Measurements from ENCODE around the gene TTLL12. TPM values are rescaled to one million over a fixed set of nuclear protein-coding genes. Genes with fewer than 3 reads are reported as not detected.

TTLL12 gene
- total and polyA plus RNA-seq, 2 donors from 2014 or later: 11.5 to 26.3 TPM

GRCh38 chr22:43118953-43119458, 67.9 kb downstream of the TTLL12 start:
- DNase-seq (no peak), FAIRE-seq (no peak)
- intact Hi-C loops (cut with DNase I): no loop called here
- no peaks in the 10 kb centered on the region for H3K36me3 ChIP-seq (ENCODE audit: control insufficient read depth in 2 of 3, insufficient read depth in 3 of 3, low read length in 3 of 3)
- TF ChIP-seq CTCF (IDR thresholded peaks at IDR 0.05; ENCODE audit: borderline replicate concordance, extremely low read depth, insufficient read depth): no peak
- no peak overlapping the region for H3K4me3 ChIP-seq (ENCODE audit: low read length in 3 of 3)
- no peak overlapping the region for H3K9ac ChIP-seq (ENCODE audit: low read length in 3 of 3)
- no peak overlapping the region for H3K27ac ChIP-seq (ENCODE audit: low read depth in 2 of 2, low read length in 2 of 2)
- peaks cover 0 to 4% (median 0%) of the 10 kb centered on the region in 3 donors for H3K4me1 ChIP-seq (ENCODE audit: control insufficient read depth in 2 of 3, insufficient read depth in 2 of 3, low read depth in 1 of 3, low read length in 3 of 3)
- no peaks in the 10 kb centered on the region for H3K9me3 ChIP-seq (ENCODE audit: control insufficient read depth in 2 of 3, insufficient read depth in 1 of 3, low read length in 3 of 3)
- no peaks in the 10 kb centered on the region for H3K27me3 ChIP-seq (ENCODE audit: control insufficient read depth, insufficient read depth, low read length)

- H3K9ac ChIP-seq (ENCODE audit: low read length in 3 of 3): no peak overlapping the region
- H3K27me3 ChIP-seq (ENCODE audit: control insufficient read depth, insufficient read depth, low read length): no peaks in the 10 kb centered on the region
- intact Hi-C loops (cut with DNase I): no loop called here
- H3K4me3 ChIP-seq (ENCODE audit: low read length in 3 of 3): no peak overlapping the region
- no peaks in the 10 kb centered on the region for H3K36me3 ChIP-seq (ENCODE audit: control insufficient read depth in 2 of 3, insufficient read depth in 3 of 3, low read length in 3 of 3)
- TF ChIP-seq CTCF (IDR thresholded peaks at IDR 0.05; ENCODE audit: borderline replicate concordance, extremely low read depth, insufficient read depth): no peak
- DNase-seq (no peak), FAIRE-seq (no peak)
- H3K9me3 ChIP-seq (ENCODE audit: control insufficient read depth in 2 of 3, insufficient read depth in 1 of 3, low read length in 3 of 3): no peaks in the 10 kb centered on the region
- H3K4me1 ChIP-seq (ENCODE audit: control insufficient read depth in 2 of 3, insufficient read depth in 2 of 3, low read depth in 1 of 3, low read length in 3 of 3): peaks cover 0 to 4% (median 0%) of the 10 kb centered on the region in 3 donors
- no peak overlapping the region for H3K27ac ChIP-seq (ENCODE audit: low read depth in 2 of 2, low read length in 2 of 2)
Observed at GRCh38 chr22:43118024-43118849, 68.7 kb downstream of the TTLL12 start.

- Histone ChIP-seq H3K4me3 (ENCODE audit: low read length in 3 of 3) (no peak overlapping the region), H3K36me3 (ENCODE audit: control insufficient read depth in 2 of 3, insufficient read depth in 3 of 3, low read length in 3 of 3) (no peaks in the 10 kb centered on the region), H3K9ac (ENCODE audit: low read length in 3 of 3) (no peak overlapping the region), H3K9me3 (ENCODE audit: control insufficient read depth in 2 of 3, insufficient read depth in 1 of 3, low read length in 3 of 3) (no peaks in the 10 kb centered on the region), H3K27me3 (ENCODE audit: control insufficient read depth, insufficient read depth, low read length) (no peaks in the 10 kb centered on the region), H3K4me1 (ENCODE audit: control insufficient read depth in 2 of 3, insufficient read depth in 2 of 3, low read depth in 1 of 3, low read length in 3 of 3) (peaks cover 0 to 4% (median 0%) of the 10 kb centered on the region in 3 donors), H3K27ac (ENCODE audit: low read depth in 2 of 2, low read length in 2 of 2) (no peak overlapping the region)
- no peak for TF ChIP-seq CTCF (IDR thresholded peaks at IDR 0.05; ENCODE audit: borderline replicate concordance, extremely low read depth, insufficient read depth)
- intact Hi-C loops (cut with DNase I): no loop called here
- FAIRE-seq (no peak), DNase-seq (no peak)
Observed at GRCh38 chr22:43116932-43117331, 70.0 kb downstream of the TTLL12 start.

Other genes with a start within 250 kb of the TTLL12 start
- 105 TPM for gene PACSIN2, start 172.0 kb downstream of the TTLL12 start, total RNA-seq
- gene PACSIN2, start 172.0 kb downstream of the TTLL12 start, polyA plus RNA-seq (ENCODE audit: insufficient read depth, low read depth, low replicate concordance): 56.3 TPM
- 8.4 TPM for gene TTLL1, start 97.7 kb downstream of the TTLL12 start, total RNA-seq
- 11.5 TPM for gene TTLL1, start 97.7 kb downstream of the TTLL12 start, polyA plus RNA-seq (ENCODE audit: insufficient read depth, low read depth, low replicate concordance)
- 4.7 TPM for gene BIK, start 76.4 kb downstream of the TTLL12 start, total RNA-seq
- gene BIK, start 76.4 kb downstream of the TTLL12 start, polyA plus RNA-seq (ENCODE audit: insufficient read depth, low read depth, low replicate concordance): 4.8 TPM
- 24.8 TPM for gene MCAT, start 43.7 kb downstream of the TTLL12 start, total RNA-seq
- gene MCAT, start 43.7 kb downstream of the TTLL12 start, polyA plus RNA-seq (ENCODE audit: insufficient read depth, low read depth, low replicate concordance): 74.7 TPM
- gene TSPO, start 35.6 kb downstream of the TTLL12 start, total RNA-seq: 134 TPM
- gene TSPO, start 35.6 kb downstream of the TTLL12 start, polyA plus RNA-seq (ENCODE audit: insufficient read depth, low read depth, low replicate concordance): 173 TPM
- 7.1 TPM for gene SCUBE1, start 156.2 kb upstream of the TTLL12 start, total RNA-seq
- 2.3 TPM for gene SCUBE1, start 156.2 kb upstream of the TTLL12 start, polyA plus RNA-seq (ENCODE audit: insufficient read depth, low read depth, low replicate concordance)
- gene MPPED1, start 224.9 kb upstream of the TTLL12 start, total RNA-seq: not detected
- gene MPPED1, start 224.9 kb upstream of the TTLL12 start, polyA plus RNA-seq (ENCODE audit: insufficient read depth, low read depth, low replicate concordance): not detected